Activated effector memory CD4-positive, alpha-beta T cell treated with Interleukin-2 at 50 U/mL for 16 hours (primary cell): ENCODE results near the gene STPG1.
A peak's percentile ranks its signal among the peaks of the same experiment; 100 is the strongest.

Source experiments
- DNase-seq: peaks from one replicate; pipeline ENCODE4 v3.0.0-alpha.2; 2020

Gene STPG1

DNA sequence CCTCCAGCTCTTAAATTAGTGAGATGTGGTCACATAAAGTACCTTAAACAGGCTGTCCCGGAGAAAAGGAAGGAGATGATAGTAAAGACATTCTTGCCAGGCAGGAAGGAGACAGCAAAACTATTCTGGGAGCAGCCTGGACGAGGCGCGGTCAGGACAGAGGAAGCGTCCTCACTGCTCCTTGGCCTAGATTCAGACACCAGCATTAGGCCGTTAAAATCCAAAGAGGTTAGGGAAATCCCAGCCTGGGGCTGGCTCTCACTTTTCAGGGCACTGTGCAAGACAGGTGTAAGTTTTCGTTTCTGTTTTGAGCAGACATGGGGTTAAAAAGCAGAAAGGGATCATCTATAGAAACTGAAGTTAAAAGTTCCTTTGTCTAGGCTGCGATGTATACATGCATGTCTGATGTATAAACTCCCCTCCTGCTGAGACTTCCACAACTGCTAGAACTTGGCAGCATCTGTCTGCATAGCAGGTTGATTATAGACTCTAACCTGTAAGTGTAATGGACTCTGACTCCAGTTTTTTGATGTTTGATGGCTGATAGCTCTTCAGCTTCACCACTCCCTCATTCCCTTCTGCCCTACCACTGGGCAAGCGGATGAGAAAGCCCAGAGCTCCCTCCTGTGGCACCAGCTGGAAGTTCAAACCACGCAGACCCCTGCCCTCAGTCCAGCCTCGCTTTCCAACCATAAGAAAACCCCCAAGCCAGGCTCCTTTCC, 21.5 kb downstream of the STPG1 start:
- peak; percentile 59 for DNase-seq

DNA sequence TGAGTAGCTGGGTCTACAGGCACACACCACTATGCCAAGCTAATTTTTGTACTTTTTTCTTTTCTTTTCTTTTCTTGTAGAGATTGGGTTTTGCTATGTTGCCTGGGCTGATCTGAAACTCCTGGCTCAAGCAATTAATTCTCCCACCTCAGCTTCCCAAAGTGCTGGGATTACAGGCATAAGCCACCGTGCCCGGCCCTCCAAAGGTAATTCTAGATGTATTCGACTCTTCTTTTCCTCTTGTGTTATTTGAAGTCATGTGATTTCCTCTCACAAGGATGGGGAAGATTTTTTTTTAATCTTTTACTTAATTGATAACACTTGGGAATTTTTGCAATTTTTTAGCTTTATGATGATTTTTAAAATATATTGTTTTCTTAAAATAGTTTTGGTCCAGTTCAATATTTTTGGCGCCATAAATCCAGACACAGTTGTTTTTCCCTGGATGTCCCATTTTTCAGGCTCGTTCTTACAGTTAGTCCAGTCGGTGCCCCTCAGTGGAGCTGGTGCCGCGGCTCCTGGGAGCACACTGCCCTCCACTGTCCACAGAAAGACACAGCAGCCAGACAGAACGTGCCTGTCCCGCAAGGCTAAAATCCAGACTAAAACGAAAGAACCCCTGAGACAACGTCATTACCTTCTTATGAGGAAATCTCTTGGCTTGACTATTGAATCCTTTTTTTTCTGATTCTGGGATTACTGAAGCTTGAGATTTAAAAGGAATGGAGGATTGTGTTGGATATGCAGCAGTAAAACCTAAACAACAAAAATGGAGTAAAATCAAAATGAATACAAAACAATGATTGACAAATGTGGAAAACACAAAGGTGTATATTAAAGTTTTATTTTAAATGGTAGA, 22.4 kb downstream of the STPG1 start:
- DNase-seq: peak; percentile 58

DNA sequence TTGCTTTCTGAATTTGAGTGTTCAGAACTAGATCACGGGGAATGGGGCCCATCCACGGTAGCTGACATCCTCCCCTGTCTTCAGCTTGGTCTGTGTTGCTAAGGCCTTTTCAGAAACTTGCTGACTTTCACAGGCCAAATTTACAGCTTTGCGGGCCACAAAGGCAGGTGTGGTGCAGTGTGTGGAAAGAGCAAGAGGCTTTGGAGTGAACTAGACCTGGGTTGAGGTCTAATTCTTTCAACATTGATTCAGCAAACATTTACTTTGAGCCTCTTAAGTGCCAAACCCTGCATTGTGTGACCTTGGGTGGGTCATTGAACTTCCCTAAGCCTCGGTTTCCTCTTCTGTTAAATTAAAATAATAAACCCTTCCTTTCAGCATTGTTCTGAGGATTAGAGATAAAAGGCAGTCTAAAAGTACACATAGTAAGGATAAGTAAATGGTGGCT, 24.3 kb downstream of the STPG1 start:
- no peak for DNase-seq

DNA sequence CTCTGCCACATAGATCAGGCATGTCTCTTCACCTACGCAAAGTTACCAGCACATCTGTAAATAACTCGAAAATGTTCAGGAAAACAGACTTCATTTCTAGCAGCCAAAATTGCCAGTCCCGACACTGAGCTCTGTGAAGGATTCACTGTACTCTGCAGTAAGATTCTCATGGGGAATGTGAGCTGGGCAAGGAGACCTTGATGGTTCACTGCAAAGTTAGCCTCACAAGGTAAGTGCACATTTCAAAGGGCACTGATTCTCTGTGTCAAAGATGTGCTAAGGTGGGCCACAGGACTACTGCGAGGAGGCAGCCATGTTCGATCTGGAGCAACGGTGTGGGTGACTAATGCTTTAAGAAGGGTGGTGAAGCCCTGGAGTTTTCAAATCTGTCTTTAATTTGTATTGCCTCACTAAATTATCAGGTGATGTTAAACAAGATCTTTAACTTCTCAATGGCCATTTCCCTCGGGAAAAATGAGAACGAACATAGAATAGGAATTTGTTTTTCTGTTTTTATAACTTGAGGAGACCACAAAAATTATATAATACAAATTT, 25.2 kb downstream of the STPG1 start:
- no peak for DNase-seq

DNA sequence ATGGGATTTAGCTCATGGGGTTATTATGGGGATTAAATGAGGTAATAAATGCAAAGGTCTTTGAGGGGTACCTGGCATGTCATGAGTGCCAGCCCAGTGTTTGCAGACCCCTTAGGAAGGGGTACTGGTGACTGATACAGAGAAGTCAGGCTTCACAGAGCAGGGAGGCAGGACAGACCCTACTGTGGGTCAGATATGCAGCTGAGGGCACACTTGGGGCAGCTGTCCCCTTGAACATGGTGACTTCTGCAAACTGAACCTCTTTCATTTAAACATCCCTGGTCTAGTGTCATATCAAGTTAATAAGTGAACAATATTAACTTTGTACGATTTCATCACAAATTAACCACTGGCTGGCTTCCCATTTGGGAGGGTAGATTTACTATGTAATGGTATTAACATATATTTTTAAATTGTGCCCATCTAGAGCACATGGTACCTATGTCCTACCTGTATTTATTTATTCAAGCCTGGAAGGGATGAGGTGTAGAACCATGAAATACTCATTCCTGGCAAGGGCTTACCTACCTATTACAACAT, 25.9 kb downstream of the STPG1 start:
- no peak for DNase-seq

DNA sequence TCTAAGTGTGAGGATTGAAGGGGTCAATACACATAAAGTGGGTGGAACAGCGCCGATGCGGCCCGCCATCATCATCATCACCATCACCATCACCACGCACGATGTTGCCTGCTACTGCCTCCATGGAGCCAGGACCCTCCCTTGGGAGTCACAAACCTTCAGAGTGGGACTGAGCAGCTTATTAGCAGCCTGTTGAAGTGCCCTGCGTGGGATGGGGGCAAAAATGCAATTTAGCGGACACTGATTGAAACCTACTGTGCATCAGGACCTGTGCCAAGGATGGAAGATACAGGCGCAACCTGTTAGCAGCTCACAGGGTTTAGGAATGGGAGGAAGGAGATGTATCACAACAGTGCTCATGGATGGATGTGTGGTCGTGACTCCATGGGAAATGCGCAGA, 26.7 kb downstream of the STPG1 start:
- DNase-seq: no peak

DNA sequence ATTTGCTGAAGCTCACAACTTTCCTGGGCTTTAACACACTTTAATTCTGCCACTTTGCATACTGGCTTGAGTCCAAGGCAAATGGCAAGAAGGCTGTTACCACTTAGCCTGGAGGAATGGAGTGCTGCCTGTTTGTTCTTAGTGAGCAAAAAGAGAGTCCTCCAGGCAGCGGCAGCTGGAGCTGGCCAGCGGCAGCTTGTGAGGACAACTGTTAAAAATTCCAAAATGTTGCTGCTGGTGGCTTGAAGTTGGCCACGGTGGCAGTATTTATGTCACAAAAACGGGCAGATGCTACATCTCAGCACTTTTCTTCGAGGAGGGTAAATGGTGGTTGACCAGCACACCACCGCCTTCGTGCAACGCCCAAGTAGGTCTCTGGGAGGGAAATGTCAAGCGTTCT, 27.3 kb downstream of the STPG1 start:
- no peak for DNase-seq

DNA sequence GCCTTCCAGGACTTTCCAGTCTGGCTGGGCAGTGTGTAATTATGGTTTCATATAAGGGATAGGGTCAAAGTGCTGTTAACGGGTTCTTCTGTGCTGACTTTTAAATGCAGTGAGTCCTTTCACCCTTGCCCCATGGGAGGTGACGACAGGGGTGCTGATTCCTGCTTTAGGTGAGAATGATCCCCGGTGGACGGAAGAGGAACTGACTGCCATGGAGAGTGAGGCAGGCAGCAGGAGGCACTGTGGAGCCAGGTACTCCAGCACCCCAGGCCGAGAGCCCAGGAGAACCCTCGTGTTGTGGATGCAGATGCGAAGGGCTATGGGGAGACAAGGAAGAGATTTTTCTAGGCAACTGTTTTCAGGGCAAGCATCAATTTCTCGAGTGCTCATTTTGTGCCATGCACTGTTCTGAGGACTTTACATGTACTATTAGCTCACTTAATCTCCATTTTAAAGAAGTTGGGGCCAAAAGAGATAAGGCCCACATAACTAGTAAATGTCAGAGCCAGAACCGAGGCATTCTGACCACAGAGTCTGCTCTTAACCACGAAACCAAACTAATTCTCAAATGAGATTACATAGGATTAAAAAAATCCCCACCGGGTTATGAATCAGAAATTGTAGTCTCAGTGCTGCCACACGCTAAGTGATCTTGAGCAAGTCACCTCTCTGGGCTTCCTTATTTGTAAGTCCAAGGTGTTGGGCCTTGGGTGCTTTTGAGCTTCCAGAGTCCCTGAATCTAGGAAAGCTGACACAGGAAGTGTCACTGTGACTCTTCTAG, 28.2 kb downstream of the STPG1 start:
- DNase-seq: no peak

DNA sequence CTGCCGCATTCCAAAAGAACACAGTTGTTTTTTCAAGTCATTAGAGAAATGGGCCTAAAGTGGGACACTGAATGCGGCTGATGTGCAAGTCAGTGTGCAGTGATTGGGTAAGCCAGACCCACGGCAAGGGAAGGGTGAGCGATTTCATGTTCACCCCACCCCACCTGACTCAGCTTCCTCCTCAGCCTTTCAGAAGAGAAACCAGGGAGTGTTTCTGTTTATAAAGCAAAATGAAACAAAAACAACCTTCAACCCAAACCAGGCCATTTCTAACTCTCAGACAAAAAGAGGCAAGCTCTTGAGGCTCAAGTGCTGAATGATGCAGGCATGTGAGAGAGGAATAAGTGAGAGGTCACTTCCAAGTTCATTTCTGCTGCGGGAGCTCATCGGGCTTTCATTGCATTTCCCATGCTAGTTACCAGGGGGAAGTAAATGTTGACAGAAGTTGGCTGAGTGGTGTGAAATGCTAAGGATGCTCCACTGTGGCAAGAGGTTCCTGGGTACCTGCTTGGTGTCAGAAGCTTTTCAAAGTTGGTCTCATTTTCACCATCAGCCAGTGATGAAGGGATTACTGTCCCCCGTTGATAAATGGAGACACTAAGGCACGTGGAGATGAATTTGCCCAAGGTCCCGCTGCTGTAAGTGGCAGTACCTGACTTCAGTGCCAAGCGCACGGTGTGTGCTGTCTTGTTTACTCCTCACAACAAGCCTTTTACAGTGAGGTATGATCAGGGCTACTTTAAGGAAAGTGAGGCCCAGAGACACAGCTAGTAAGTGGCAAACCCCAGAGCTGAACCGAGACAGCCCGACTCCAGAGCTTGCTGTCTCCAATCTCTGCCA, 29.1 kb downstream of the STPG1 start:
- no peak for DNase-seq

DNA sequence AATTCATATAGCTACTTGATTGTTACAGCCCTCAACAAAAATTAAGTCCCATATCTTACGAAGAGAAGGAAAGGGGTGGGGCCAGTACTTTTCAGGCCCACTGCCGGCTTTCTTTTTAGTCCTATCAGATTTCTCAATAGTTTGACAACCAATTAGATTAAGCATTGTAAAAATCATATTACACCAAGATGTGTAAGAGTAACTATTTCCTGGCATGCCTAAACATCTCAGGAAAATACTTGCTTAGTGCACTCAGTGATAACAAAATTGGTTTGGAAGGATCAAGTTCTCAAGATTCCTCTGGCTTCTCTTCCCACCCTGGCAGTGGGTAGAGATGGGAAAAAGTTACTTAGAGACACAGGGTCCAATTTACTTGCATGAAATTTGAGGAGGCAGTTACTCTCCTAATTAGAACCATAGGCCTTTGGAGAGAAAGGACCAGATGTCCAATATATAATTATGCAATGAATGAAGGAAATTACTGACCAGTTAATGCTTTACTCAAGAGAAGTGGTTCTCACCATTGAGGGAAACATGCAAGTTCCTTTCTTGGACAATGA, 30.1 kb downstream of the STPG1 start:
- no peak for DNase-seq

DNA sequence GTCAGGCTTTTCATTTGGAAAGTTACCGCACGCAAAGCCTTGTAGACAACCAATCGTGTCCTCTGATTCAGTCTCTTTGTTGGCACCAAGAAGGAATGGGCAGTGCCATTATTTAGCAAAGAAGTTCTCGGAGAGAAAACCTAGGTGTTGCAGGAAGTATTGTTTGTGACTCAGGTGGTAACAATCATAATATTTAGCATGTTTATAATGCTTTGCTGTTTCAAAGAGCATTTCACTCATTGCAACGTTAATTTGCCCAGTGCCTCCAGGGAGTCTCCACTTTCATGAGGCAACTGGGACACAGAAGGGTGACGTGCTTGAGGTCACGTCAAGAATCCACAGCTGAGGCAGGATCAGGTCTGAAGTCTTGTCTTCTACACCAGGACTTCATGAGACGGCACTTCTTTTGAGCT, 31.4 kb downstream of the STPG1 start:
- no peak for DNase-seq

DNA sequence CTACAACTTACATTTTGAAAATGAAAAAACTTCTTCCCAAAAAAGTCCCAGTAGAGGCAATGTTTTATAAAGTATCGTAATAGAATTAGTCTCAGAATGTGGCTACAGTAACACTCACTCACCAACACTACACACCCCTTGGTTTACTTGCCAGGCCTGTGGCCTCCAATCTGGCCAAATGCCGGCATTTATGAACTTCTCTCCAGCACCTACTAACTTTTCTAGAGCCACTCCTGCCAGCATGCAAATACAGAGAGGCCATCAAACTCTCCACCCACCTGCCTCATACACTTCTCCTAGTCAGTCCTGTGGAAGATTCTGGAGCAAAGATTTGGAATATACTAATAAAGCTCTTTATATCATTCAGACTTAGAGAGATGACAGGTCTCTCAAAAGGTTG, 32.3 kb downstream of the STPG1 start:
- no peak for DNase-seq

DNA sequence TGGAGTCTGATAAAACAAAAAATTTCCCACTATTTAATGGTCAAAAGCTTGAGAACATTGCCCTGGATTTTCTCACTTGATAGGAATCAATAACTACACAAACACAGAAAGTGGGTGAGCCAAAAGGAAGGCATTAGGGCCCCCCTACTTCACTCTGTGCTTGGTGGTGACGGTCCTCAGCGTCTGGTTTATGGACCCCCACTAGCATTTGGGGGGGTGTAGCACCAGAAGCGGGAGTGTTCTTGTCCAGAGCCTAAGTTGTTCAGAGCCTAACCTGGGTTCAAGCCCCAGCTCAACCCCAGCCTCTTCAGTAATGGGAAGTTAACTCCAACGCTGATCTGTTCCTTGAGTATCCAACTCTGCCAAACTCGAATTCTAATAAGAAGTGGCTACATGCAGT, 33.1 kb downstream of the STPG1 start:
- no peak for DNase-seq

DNA sequence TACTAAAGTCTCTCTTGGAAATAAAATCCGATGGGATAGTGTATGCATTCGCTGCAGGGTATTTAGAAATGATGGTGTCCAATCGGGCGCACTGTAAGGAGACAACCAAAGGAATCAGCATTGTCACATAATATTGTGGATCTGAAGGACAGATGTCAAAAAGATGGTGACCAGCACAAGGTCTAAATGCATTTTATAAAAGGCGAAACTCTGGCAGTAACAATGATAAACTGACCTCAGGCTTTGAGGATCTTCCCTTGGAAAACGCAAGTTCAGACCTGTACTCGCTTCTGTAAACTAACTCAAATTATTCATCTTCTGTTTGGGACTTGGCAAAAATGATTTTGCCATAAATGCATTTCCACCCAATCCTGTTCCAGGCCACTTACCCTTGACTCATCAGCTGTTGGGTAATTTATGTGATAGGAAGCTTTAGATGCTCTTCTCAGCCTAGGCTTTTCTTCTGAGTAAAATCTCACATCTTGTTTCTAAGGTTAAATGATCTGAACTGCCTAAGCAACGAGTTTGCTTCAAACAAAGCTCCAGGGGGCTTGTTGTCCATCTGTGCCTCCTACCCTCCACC, 33.8 kb downstream of the STPG1 start:
- no peak for DNase-seq

DNA sequence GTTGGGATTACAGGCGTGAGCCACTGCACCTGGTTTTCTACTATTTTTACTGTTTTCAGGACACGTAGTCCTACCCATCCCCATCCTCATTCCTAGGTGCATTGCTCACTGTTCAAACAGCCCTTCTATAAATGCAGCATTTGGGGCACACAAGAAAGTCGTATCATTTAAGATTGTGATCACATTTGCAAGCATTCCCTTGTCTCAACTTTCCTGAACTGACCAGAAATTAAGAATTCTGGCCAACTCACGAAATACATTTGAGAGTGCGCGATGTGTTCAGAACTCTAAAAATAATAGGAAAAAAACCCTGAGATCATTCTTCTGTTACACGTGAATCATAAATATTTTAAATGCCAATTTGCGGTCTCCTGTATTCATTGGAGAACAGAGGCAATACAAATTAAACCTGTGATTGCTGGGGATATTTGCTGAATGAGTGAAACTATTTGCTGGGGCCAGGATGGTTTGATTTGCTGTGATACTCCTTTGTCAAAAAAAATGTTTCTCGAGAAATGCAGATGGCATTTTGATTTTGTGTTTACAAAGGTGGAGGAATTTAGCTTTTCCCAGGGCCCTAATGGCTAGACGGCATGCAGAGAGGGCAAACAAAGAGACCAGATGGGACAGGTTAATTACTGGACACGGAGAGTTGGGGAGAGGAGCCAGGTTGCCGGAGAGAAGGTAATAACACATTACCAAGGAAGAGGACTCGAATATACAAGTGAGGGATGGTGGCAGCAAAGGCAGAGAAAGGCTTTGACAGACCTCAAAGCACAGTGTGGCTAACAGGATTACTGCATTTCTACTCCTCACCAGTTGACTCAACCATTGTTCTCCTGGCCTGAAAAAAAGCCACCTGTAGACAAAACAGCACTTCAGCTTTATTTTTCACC, 38.4 kb downstream of the STPG1 start:
- DNase-seq: no peak

DNA sequence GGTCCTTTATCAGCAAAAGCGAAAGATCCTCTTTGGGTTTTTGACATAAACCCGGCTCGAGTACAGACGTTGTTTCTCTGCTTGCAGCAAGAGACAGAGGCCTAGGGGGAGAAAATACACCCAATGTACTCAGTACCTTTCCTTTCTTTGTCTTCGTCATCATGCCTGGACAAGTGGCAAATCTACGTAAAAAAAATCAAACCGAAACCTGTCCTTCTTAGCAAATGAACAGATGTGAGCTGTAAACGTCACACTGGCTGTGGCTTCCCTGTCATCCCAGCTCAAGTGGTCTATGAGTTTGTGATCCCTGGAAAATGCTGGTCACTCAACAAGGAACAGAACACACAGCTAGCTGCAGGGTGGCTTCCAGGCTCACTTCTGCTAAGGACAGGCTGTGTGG, 39.9 kb downstream of the STPG1 start:
- no peak for DNase-seq

DNA sequence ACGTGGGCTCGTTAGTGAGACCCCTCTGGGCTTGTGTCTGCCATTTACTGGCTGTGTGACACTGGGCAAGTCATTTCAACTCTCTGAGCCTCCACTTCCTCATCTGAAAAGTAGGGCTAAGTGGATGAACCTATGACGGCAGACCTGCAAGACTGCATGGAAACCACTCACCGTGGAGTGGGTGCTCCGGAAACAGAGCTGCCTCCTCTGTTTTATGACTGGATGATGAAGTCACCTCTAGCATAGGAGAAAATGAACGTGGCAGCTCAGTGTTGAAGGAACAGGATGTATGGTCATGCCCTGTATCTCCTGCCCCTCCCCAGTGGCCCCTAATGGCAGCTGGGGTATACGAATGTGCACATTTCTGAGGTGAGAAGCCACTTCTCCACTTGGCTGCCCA, 40.5 kb downstream of the STPG1 start:
- no peak for DNase-seq

DNA sequence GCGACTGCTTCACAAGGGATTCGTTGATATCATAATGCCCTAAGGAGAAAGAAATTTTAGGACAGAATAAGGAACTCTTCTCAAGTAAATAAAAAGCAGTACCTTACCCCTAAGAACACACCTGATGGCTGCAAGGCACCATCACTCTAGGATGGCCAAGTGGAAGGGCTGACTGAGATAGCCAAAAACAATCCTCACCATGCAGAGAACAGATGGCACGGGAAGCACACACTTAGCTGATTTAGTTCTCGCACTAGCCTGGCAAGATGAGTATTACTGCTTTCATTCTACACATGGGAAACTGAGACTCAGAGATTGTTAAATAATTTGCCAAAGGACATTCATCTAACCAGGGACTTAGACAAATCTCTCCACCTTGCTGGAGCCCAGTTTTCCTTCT, 43.8 kb downstream of the STPG1 start:
- no peak for DNase-seq

DNA sequence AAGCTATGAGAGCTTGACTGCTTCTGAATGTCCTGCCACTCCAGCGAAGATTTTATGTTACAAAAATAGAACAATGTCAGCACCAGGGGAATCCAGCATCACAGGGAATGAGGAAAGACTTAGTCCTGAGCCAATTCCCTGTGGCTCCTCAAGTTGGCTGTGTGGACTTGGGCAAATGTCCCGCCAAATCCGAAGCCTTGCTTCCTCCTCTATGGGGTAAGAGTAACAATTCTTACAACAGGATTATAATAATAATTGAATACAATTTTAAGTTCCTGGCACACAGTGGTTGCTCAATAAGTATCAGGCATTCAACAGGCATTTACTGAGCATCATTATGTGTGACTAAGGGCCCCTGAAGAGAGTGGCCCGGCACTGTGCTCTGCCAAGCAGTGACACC, 44.4 kb downstream of the STPG1 start:
- no peak for DNase-seq

DNA sequence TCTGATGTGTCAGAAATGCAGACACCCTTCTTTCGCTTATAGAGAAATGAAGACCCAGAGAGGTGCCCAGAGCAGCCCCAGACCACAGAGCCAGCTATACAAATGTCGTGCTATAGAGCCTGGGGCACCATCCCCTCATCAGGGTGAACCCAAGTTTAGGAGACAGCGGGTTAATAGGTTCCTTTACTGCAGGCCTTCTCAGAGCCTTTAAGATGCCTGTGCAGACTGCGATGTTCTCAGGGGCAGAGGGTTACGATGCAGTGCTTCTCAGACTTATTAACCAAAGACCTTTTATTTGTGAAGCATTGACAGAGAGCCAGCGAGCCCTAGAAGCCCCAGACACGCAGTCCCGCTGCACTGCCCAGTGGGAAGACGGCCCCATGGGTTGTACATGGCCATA, 46.9 kb downstream of the STPG1 start:
- no peak for DNase-seq
